ENCODE measurements around the gene UCMA. TPM values are rescaled to one million over a fixed set of nuclear protein-coding genes. Genes with fewer than 3 reads are reported as not detected.

Gene UCMA
- total and polyA plus RNA-seq, 2 of the 4 experiments (the other 2 are of a cell fraction): not detected

GRCh38 chr10:13190816-13191215 is 43.4 kb downstream of the UCMA start:
- intact Hi-C loops (cut with micrococcal nuclease): no loop called here
- CTCF ChIA-PET: interaction anchor here (1.4 kb wide), 1 partner anchor 9 kb away, joined by 3 read pairs; no protein-coding TSS in a partner anchor
- DNase-seq (no peak), ATAC-seq (ENCODE audit: low read depth) (no peak)
- Histone ChIP-seq H3K27me3 (ENCODE audit: control insufficient read depth, insufficient read depth, low read length) (no peaks in the 10 kb centered on the region), H4K8ac (ENCODE audit: low read depth in 2 of 2, low read length in 2 of 2) (no peak overlapping the region), H3K9ac (ENCODE audit: low read depth, low read length) (no peak overlapping the region), H3K18ac (ENCODE audit: low read depth, low read length) (no peak overlapping the region), H3K27ac (ENCODE audit: insufficient read depth, low read length) (no peak overlapping the region), H2BK120ac (ENCODE audit: low read depth, low read length) (no peak overlapping the region), H3K56ac (ENCODE audit: extremely low read depth, insufficient read depth, low read length) (no peak overlapping the region), H4K91ac (ENCODE audit: insufficient read depth, low read depth, low read length) (no peak overlapping the region), H2AK5ac (ENCODE audit: low read depth, low read length) (no peak overlapping the region), H3K23ac (ENCODE audit: low read depth, low read length) (no peak overlapping the region), H2AK9ac (replicated peaks; ENCODE audit: low read depth, low read length, poor library complexity) (no peak overlapping the region), H3K4ac (ENCODE audit: low read depth, low read length) (no peak overlapping the region), H2BK15ac (ENCODE audit: low read depth, low read length) (no peak overlapping the region), H3K14ac (replicated peaks; ENCODE audit: low read depth, low read length) (no peak overlapping the region), H3K79me1 (ENCODE audit: low read depth in 1 of 2, low read length in 2 of 2) (no peaks in the 10 kb centered on the region), H2AFZ (replicated peaks; ENCODE audit: low read length, poor library complexity) (no peak overlapping the region), H4K20me1 (ENCODE audit: insufficient read depth, low read length) (no peaks in the 10 kb centered on the region), H3K36me3 (ENCODE audit: control insufficient read depth, insufficient read depth, low read length) (peaks cover 3% of the 10 kb centered on the region), H2BK5ac (ENCODE audit: low read depth, low read length, poor library complexity, severe bottlenecking) (no peak overlapping the region), H4K5ac (ENCODE audit: low read depth, low read length) (no peak overlapping the region), H3K9me3 (ENCODE audit: control insufficient read depth, insufficient read depth, low read length) (no peaks in the 10 kb centered on the region), H3K4me2 (ENCODE audit: low read depth, low read length) (no peak overlapping the region), H3K9me1 (ENCODE audit: insufficient read depth, low read length) (no peaks in the 10 kb centered on the region), H2BK20ac (ENCODE audit: low read depth, low read length) (no peak overlapping the region), H3K4me3 (ENCODE audit: insufficient read depth, low read depth, low read length) (no peak overlapping the region), H3K4me1 (ENCODE audit: control insufficient read depth, insufficient read depth, low read length) (no peaks in the 10 kb centered on the region)
- no TSS peak for BruUV-seq (replicated peaks)
- WGBS, 2 experiments (ENCODE audit: extremely low coverage in 2 of 2, insufficient read length in 1 of 2): no CpG with 5 or more reads among the region's 3 CpGs
- TF ChIP-seq, protein P1, sequence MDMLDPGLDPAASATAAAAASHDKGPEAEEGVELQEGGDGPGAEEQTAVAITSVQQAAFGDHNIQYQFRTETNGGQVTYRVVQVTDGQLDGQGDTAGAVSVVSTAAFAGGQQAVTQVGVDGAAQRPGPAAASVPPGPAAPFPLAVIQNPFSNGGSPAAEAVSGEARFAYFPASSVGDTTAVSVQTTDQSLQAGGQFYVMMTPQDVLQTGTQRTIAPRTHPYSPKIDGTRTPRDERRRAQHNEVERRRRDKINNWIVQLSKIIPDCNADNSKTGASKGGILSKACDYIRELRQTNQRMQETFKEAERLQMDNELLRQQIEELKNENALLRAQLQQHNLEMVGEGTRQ (IDR thresholded peaks at IDR 0.05; ENCODE audit: low read depth, low read length): no peak
- TF ChIP-seq ELK1 (IDR thresholded peaks at IDR 0.05; ENCODE audit: borderline replicate concordance, low read depth, low read length) (no peak), RAD21 (IDR thresholded peaks at IDR 0.05; ENCODE audit: low read length) (no peak), CEBPB (IDR thresholded peaks at IDR 0.05; ENCODE audit: low read depth, low read length) (no peak), RCOR1 (IDR thresholded peaks at IDR 0.05; ENCODE audit: insufficient replicate concordance, low read length) (no peak), NFE2L2 (IDR thresholded peaks at IDR 0.05; ENCODE audit: low read depth, low read length) (no peak), FOS (IDR thresholded peaks at IDR 0.05; ENCODE audit: low read depth, low read length) (no peak), CHD1 (IDR thresholded peaks at IDR 0.05; ENCODE audit: low read depth, low read length) (no peak), CTCF (conservative IDR thresholded peaks at IDR 0.05; ENCODE audit: low read depth, low read length) (no peak), RFX5 (IDR thresholded peaks at IDR 0.05; ENCODE audit: low read depth, low read length) (no peak), BHLHE40 (IDR thresholded peaks at IDR 0.05; ENCODE audit: low read depth, low read length) (no peak), MXI1 (IDR thresholded peaks at IDR 0.05; ENCODE audit: borderline replicate concordance, low read depth, low read length) (no peak), POLR2A (IDR thresholded peaks at IDR 0.05; ENCODE audit: low read depth, low read length) (no peak), MAFK (IDR thresholded peaks at IDR 0.05; ENCODE audit: low read depth, low read length) (no peak), MAZ (IDR thresholded peaks at IDR 0.05; ENCODE audit: borderline replicate concordance, low read depth, low read length) (no peak), SMC3 (IDR thresholded peaks at IDR 0.05; ENCODE audit: low read depth, low read length) (no peak)
- in situ Hi-C loops (cut with MboI; ENCODE audit: low sequenced_read_pairs): no loop called here
- POLR2A ChIA-PET (ENCODE audit: unreplicated experiment): no interaction called here
- dilution Hi-C loops (cut with HindIII; ENCODE audit: low sequenced_read_pairs, unreplicated experiment): no loop called here
